Effector CD8-positive, alpha-beta T cell (primary cell): ENCODE results near the gene TMEM107.

ENCODE experiments used
- DNase-seq: peaks from one replicate; lab custom pipeline; 2025; lab: John Stamatoyannopoulos, UW

The TMEM107 gene

DNA sequence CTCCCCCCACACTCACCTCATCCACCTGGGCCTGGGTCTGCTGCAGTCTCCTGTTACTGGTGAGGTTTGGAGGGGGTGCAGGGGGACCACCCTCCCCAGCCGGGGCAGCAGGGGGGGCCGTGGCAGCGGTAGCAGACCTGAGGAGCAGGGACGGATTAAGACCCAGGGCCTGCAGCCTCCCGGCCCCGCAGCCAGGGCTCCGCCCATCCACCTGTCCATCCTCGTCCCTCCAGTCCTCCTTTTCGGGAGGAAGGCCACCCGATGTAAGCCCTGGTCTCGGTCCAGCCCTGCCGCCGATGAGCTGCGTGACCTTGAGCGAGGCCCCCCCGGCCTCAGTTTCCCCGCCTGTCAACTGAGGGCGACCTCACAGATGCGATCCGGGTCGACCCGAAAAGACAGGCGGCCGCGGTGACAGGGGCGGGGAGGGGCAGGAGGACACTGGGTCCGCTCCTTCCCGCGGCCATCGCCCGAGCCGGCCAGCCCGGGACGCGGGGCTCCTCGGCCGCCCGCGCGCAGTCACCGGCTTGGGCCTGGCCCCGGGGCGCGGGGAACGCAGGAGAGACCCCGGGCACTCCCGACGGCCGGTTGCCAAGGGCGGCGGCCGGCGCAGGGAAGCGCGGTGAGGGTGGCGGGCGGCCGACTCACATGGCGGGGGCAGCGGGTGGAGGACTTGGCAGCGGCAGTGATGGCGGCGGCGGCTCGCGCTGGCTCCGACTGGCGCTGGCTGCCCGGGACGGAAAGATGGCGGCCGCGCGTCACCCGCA is 13.8 kb downstream of the TMEM107 start, which contains the start of gene VAMP2:
Gene VAMP2 (minus strand): TSS at position 716 of the 764 bp plus-strand sequence. CDS start 69 bp downstream, at position 647.
- DNase-seq = peak; percentile 74

DNA sequence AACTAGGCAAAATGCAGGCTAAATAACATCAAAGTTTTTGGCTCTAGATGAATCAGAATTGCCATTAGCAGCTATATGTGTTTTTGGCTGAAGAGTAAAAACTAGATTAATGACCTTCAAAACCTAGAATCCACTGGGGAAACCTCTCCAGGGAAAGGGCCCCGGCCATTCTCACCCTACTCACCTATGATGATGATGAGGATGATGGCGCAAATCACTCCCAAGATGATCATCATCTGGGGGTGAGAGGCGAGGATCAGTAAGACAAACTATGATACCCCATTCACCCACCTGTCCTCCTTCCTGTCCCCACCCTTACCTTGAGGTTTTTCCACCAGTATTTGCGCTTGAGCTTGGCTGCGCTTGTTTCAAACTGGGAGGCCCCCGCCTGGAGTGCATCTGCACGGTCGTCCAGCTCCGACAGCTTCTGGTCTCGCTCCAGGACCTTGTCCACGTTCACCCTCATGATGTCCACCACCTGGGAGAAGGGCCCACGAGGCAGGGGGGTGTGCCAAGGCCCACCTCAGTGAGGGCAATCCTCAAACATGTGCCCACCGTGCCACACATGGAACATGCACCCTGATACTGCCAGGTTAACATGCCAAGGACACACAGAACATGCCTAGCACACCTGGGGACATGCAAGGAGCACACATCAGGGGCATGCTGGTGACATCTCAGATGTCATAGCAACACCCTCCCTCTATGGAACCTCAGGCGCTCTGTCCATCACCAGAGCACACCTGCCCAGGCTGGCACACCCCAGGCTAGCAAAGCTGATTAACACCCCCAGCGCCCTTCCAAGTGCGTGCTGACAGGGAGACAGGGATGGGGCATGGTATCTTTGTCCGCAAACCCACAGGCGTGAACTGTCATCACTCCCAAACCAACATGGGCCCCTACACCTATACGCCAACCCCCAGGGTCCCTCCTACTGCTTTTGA is 14.6 kb downstream of the TMEM107 start:
- no peak for DNase-seq

DNA sequence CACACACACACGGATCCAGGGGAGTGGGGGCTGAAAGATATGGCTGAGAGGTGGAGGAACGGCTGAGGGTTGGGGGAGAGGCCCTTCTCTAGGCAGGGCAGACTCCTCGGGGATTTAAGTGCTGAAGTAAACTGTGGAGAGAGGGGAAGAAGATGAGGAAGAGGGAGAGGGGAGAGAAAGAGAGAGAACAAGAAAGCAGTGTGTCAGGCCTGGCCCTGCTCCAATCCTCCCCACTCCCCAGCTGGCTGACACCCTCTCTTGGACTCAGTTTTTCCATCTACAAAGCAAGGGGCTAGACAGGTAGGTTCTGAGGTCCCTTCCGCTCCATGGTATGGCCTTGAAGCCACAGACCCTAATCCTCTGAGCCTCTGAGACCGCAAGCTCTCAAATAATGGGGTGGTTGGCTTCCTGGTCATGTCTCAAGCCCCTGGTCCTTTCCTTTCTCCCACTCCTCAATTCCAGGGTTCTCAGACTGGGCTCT is 15.4 kb downstream of the TMEM107 start:
- no peak for DNase-seq

DNA sequence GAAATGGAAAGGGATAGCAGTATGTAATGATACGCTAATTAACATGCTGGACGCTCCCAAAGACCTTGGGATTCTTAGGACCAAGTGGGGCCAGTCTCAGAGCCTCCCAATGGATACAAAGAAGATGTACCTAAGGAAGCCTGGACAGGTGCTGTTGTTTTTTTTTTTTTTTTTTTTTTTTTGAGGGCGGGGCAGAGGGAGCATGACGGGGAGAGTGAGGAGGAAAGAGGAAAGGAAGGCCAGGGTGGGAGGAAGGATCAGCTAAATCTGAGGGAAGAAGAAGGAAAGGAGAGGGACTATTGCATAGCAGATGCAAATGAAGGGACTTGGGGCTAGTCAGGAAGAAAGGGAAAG is 16.0 kb downstream of the TMEM107 start:
- DNase-seq = no peak

DNA sequence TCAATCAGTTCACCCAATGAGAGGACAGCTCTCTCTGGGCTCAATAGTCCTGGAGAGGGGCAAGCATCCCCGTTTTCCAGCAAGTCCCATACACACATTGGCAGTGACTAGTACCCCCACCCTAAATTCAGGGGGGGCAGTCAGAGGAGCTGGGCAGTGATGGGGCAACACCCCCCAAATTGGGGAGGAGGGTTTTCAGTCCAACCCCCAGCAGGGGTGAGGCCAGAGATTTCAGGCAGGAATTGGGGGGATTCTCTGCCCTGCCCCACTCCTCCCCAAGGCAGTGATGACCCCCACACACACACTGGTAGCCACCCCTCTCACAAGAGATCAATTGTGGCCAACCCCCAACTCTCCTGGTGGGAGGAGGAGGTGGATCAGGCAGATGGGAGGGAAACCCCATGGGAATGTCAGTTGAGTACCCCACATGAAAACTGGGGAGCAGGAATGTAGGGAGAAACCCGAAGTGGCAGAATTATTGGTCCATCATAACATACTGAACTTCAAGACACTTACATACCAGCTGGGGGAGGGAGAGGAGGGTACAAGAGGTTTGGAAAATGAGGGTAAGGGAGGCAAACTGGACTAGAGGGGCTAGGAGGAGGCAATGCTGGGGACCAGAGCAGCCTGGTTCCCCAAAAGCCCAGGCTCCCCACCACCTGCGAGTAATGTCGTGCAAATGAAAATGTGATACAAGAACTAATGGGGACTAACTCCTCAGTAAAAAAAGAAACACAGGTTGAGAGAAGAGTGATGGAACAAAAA is 16.5 kb downstream of the TMEM107 start:
- no peak for DNase-seq

DNA sequence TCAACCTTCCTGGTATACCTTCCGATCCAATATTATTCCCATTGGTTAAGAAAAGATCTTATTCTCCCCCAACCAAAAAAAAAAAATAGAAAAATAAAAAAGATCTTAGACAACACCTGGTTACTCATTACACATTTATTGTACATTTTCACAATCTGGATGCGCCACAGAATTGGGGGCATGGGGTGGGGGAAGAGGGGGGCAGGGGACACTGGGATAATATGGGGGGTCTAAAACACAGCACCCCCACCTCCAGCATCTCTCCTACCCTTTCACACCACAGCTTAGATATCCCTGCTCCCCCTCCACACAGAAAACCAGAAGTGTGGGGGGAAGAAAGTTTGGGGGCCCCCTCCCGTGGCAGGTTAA is 17.2 kb downstream of the TMEM107 start:
- DNase-seq = no peak

DNA sequence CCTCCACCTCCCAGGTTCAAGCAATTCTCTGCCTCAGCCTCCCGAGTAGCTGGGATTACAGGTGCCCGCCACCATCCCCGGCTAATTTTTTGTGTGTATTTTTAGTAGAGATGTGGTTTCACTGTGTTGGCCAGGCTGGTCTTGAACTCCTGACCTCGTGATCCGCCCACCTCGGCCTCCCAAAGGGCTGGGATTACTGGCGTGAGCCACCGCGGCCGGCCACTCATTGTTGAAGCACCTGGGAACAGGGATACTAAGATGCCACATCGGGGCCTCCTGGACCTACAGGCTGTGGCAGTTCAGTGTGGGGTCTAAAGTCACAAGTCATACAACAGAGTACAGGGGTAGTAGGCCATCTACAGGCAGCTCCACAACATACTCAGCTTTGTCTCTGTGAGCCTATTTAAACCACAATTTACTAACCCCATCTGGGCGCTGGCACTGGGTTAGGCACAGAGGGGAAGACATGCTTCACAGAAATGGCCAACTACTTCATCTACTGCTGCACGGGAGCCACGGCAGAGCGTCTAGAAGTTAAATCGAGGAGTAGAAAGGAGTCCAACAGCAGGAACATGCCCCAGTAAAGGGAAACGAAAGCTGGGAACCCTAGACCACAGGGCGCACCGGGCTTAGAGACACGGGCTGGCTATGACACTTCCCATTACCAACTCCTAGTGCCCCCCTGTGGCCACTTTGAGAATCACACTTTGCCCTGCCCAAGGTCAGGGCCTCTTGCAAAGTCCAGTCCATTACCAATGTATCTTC is 17.7 kb downstream of the TMEM107 start:
- DNase-seq = peak; percentile 83

DNA sequence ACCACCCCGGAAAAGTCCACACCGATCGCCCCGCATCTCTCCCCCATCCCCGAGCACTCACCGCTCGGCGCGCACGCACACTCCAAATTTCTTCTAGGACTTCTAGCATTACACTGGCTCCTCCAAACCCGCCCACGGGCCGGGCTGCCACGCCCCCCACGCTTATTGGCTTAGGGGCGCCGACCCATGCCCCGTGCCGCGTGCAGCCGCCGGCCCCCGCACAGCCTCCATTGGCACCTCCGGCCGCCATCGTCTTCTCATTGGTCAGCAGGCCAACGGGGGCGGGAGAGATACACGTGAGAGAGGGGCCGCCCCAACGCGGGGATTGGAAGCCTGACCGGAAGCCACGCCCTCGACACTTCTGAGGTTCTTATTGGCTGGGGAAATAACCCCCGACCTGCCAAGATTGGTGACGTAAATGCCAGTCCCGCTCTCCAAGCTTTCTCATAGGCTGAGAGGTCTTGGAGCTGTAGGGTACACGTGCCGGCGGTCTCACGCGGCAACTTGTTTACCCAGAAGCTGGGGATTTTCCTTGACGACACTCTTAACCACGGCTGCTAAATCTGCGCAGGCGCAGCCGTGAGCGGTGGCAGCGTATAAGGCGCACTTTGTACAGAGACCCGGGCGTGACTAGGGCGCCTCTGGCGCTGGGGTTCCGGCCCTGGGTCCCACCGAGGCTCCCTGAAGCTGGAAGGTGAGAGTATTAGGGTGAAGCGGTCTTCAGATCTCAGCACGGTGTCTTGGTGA is 19.8 kb downstream of the TMEM107 start:
- peak; percentile 100 for DNase-seq

DNA sequence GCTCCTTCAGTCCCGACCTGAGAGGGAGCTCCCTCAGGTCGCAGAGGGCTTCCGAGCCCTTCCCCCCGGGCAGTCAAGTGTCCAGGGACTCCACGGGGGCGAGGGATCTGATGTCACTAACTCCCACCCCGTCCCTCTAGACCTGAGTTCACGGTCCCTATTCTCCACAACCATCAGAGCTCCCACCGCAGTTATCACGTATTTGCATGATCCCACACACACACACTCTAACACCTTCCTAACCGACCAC is 20.3 kb downstream of the TMEM107 start:
- no peak for DNase-seq

DNA sequence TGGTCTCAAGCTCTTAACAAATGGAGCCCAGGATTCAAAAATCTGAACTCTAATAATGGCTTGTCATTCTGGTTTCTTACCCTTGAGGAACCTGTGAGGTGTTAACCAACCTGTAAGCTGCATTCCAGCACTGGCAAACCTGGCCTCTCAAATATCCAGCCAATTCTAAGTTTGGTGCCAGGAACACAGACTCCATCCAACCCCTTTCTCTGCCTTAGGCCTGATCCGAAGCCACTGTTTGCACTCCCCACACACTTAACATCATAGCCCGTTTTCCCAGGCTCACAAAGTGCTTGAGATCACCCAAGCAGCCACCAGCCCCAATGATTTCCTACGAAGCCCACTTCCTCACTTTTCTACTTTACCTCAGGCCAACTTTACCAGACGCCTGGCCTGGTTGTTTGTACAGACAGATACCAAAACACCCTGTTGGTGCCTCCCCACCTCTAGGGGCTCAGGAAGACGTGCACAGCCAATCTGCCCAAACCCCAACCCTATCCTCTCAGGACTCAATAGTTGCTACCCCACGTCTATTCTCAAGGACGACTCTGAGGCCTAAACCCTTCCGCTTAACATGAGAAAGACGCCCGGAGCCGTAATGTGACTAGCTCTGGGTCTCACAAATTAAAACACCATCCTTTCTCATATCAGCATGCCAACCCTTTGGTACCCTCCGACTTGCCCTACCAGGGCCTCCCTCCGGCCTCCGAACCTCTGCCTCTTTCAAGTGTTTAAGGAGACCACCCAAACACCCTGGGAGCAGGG is 20.8 kb downstream of the TMEM107 start:
- DNase-seq = no peak

DNA sequence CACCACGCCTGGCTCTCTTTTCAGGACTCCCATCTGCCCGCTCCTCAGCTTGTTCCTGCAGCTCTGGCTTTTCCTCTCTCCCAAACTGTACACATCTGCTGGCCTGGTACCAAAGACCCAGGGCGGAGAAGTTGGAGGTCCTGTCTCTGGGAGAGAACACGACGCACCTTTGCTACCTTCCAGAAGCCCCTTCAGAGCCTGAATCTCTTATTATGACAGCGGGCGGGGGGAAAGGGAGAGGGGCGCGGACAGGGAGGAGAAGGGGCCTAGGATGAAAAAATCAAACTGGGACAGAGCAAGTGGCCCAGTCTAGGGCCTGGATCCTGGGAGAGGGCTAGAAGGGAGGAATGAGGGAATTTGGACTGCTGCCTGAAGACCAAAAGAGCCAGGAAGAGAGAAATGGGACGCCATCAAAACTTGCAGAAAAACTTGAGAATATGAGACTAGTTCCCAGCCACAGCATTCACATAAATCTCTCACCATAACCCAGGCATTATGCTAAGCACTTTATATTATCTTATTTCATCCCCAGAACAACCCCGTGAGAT is 21.5 kb downstream of the TMEM107 start:
- DNase-seq = no peak

DNA sequence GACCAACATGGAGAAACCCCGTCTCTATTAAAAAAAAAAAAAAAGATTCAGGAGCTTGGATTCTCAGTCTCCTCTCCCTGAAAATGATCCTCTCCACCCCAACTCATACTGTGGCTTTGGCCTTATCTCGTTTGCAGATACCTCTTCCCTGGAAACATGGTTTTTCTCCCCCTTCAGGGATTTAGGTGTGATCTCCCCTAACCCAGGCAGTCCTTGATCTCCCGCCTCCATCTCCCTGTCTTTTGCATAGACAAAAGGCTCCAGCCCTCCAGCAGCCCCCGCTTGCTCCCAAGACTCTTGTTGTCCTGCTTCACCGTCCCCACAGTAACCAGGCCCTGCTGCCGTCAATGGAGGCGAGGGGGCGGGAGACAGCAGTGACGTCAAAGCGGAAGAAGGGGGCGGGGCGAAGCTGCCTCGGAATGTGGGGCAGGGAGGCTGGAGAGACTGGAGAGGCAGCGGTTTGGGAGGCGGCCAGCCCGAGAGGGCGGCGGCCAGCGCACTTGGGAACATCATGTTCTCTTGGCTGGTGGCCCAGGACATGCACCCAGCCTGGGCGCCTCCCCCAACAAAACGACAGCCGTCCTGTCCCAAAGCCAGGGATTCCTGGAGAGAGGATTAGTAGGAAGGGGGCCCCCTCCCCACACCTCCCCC is 22.1 kb downstream of the TMEM107 start:
- peak; percentile 88 for DNase-seq

DNA sequence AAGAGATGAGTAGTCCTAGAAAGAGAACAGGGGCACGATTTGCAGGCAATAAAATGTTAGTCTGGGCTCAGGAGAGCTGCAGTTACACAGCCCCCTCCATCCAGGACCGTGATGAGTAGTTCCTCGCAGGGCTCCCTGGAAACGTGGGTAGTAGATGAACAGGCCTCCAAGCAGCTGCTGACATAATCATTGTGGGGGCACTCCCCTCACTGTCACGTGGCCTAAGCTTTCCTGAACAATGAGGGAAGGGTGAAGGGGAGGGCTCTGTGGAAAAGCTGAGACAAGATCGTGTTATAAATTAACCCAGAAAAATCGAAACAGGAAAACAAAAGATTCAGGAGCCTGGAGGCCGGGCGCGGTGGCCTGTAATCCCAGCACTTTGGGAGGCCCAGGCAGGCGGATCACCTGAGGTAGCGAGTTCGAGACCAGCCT is 22.6 kb downstream of the TMEM107 start:
- DNase-seq = peak; percentile 44

DNA sequence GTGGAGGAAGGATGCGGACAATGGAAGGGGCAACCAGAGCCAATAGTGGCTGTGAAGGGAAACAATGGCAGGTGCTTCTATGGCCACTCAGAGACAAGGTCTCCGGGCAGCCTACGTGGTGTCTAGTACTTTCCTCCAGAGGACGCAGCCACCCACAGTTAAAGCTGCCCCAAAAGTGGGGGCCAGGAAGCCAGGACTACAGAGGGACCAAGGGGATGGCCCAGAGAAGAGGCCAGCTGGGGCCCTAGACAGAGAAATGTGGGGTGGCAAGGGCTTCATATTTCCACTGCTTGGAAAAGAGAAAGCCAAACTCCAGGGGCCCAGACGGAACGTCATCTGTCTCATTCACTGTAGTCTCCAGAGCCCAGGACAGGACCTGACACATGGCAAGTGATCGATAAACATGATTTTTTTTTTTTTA is 23.1 kb downstream of the TMEM107 start:
- DNase-seq = no peak

DNA sequence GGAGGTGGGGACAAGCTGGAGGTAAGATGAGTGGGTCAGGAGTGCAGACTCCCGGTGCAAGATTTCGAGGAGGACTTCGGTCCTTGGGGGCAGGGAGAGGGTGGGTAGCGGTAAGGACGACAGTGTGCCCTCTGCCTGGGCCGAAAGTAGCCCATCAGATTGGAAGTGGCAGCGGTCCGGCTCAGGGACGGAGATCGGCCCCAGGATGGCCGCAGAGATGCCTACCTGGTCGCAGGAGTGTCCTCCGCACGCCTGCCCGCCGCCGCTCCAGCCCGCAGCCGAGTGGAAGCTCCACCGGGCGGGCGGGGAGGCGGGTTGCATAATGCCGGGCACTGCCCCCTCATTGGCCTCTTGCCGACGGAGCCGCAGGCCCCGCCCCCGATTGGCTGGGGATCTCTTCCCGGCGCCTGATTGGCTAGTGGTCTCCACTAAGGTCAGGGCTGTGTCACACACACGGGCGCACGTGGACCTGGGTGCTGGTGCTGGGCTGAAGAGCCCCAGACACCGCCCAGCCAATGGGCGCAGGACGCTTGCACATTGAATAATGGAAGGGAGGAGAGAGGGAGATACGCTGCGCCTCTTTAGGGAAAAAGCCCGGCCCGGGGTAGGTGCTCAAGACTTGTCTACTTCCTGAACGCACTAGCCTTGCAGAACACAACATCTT is 23.9 kb downstream of the TMEM107 start, which contains the start of gene PER1:
Gene PER1 (minus strand): TSS at position 293 of the 664 bp plus-strand sequence. CDS start 1,698 bp downstream, outside the sequence.
- DNase-seq = peak; percentile 66

DNA sequence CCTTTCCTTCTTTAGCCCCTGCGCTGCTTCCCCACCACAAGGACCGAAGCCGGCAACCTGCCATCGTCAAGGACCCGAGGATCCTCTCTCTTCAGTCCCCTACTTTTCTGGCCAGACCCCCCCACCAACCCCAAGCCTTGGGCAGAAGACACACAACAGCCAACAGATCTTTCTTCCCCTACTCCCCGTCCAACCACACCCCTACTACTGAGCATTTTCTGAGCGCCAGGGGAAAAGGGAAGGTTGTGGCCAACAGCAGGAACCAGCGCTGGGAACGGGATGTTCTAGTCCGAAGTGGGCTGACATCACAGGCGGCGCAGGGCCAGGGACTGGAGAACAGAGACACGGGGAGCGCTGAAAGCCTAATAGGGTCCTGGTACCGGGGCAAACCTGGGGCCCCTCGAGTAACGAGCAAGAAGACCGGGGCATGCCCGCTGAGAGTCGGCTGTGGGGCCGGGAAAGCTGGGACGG is 24.5 kb downstream of the TMEM107 start:
- DNase-seq = peak; percentile 50

DNA sequence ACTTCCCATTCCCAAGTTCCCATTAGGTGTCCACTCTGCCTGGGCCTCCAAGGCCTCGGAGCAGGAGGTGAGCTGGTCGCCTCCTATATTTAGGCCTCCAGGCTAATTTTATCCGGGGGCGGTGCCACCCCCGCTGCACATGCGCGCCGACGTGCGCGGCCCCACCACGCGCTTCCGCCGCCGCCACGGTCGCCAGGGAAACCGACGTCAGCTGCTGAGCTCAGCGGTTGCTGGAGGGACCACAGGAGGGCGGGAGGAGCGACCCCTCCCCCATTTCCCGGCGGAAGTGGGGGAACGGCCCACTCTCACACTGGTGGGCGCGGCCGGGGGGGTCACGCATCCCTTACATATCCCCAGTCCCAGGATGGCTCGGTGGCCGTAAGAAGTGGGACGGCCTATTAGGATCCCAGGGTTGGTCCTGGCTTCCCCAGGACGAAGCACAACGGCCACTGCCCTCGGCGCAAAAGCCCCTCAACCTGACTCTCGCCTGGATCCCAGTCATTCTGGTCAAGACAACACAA is 25.0 kb downstream of the TMEM107 start:
- peak; percentile 86 for DNase-seq
